NCI-H2081 (cell line): ENCODE data around the gene HSP90AB1.

Experiments
- DNase-seq, 2 experiments: peaks; one replicate each; lab custom pipeline; 2025; lab: John Stamatoyannopoulos, UW

The HSP90AB1 gene

DNA sequence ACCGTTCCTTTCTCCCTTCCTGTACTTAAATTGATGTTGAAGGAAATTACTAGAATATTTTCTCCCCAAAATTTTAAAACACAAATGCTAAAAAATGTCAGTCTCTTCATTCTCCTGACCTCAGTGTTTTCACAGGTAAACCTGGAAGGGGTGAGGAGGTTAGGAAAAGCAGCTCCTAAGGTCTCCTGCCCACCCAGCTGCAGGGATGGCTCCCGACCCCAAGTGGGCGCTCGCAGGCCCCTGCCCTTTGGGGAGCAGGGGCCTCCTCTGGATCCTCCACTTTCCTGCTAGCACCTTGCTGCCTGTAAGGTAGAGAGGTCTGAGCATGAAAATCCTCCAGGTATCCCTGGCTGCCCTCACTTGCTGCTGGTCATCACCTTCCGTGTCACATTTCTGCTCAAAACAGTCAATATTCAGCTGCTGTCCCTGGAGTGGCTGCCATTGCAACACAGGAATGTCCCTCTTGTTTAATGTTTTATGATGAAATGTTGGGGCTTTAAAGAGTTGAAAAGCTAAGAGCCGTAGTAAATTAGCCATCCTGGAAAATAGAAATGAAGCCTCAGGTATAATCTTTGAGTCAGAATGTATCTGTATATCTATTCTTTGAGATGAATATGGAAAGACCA is 10.9 kb upstream of the HSP90AB1 start:
- DNase-seq = no peak

DNA sequence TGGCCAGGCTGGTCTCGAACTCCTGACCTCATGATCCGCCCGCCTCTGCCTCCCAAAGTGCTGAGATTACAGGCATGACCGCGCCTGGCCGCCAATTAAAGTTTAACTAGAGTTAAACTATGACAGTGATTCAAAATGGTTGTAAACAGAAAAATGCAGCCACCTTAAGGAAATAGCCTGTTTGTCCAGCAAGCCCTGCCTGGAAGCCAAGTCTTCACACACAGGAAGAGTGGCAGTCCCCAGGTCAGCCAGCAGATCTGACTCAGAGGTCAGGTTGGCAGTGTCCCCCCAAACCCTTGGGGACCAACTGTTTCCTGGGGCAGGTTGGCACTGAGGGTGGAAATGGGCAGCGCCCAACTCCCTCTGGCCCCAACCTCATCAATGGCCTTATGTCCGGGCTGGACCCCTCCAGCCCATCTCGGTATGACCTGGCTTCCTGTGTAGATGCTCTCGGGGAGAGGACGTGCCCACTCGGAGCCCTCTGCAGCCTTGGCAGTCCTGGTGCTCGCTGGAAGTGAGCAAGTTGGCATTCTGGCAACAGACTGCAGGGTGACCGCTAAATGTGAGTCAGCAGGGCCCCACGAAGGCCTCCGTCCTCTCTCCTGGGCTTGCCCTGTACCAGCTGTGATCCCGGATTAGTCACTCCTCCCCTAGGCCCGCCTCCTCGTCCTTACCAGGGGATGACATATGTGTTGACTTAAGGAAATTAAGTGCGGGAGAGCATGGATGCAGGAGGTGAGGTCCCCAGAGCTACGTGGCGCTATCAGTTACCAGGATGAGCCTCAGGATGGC is 9.7 kb upstream of the HSP90AB1 start:
- DNase-seq = peak; percentile 85 to 90

DNA sequence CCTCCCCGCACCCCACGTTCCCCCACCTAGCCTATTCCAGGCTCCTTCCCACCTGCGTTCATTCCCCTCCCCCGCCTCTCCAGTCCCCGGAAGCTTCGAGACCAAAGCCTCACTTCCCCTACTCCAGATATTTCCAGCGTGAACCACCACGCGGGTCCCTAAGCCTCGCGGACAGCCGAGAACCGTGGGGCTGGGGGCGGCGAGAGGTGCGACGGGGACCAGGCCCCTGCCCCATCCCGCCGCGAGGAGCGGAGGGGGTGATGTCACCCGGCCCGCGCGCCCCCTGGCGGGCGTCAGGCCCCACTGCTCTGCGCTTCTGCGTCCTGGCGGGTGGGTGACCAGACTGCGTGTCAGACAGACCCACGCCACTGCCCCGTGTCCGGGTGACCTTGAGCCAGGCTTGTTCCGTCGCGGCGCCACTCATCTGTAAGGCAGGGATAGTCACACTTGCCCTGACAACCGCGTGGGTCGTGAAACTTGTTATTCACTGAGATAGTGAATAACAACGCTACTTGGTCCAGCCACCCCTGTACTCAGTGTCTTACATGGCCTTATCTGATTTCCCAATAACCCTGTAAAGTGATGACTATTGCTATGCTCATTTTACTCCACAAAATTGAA is 9.0 kb upstream of the HSP90AB1 start:
- peak; percentile 44 to 69 for DNase-seq

DNA sequence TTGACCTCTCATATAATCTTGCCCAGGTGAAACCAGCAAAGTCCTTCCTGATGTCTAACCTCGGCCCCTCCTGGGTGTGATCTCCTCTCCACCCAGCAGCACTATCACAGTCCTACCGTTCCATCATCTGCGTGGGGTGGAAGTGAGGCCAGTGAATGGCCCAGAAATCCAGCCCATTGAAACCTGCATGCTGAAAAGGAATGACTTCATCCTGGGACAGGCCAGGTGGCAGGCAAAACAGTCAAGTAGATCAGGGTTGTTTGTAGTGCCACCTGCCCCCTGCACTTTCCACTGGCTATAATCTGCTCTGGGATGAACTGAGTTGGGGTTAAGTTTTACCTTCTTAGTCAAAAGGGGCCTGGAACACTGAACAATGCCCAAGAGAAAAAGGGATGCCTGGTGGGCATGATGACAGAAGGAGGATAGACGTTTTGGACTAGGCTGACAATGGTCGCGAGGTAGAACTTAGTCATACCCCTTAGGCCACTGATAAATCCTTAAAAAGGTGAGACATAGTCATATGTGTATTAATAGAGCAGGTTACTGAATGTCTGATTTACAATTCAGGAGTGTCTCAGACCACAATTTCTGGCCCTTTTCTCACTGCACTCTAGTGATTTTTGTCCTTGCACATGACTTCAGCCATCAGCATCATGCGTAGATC is 8.1 kb upstream of the HSP90AB1 start:
- DNase-seq = no peak

DNA sequence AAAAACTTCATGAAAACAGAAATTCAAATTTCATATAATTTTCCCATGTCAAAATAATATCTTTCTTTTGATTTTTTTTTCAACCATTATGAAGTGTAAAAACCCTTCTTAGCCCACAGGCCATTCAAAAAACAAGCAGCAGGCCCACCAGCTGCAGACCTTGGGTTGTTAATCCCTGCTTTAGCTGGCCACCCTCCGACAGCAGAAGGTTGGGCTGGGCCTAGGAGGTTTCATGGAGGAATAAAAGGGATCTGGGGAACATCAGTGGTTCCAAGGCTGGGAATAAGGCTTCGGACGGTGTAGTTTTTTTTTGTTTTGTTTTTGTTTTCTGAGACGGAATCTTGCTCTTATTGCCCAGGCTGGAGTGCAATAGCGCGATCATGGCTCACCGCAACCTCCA is 3.6 kb upstream of the HSP90AB1 start:
- no peak for DNase-seq

DNA sequence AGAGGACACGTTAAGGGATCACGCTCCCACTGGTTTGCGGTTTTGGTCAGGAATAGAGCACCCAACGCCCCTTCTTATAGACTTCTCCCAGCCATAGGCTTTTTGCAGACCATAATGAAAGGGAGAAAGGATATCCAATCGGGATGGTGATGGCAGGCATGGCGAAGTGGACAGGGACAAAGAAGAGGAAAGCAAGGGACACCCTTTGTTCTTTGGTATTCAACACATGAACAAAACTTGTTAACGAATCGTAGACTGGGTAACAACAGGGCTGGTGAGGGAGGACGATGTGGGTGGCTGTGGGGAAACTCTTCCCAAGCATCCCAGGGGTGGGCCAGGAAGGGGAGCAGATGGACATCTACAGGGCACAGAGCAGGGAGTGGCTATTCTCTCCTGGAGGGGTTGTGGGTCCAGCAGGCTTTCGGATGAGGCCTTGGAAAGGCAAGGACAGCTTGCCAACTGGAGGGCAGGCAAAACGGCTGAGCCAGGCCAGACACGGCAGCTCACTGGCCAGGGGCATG is 1.4 kb upstream of the HSP90AB1 start:
- no peak for DNase-seq

DNA sequence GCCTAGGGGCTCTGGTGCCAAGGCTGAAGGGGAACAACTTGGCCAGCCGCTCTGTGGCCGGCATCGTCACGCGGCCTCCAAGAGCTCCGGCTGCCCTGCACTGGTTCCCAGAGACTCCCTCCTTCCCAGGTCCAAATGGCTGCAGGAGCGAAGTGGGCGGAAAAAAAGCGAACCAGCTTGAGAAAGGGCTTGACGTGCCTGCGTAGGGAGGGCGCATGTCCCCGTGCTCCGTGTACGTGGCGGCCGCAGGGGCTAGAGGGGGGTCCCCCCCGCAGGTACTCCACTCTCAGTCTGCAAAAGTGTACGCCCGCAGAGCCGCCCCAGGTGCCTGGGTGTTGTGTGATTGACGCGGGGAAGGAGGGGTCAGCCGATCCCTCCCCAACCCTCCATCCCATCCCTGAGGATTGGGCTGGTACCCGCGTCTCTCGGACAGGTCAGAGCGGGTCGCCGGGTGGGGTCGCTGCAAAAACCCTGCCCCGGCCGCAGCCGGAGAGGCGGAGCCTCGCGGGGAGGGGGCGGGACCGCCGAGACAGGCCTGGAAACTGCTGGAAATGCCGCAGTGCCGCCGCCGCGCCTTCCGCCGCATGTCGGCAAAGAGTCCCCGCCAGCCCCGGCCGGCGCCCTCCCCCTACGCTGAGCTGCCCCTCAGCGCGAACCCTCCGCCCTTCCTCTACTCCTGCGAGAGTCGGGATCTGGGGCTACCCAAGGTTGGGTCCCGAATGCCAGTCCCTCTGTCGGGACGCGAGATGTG is 814 bp upstream of the HSP90AB1 start:
- DNase-seq = peak; percentile 77 to 88

DNA sequence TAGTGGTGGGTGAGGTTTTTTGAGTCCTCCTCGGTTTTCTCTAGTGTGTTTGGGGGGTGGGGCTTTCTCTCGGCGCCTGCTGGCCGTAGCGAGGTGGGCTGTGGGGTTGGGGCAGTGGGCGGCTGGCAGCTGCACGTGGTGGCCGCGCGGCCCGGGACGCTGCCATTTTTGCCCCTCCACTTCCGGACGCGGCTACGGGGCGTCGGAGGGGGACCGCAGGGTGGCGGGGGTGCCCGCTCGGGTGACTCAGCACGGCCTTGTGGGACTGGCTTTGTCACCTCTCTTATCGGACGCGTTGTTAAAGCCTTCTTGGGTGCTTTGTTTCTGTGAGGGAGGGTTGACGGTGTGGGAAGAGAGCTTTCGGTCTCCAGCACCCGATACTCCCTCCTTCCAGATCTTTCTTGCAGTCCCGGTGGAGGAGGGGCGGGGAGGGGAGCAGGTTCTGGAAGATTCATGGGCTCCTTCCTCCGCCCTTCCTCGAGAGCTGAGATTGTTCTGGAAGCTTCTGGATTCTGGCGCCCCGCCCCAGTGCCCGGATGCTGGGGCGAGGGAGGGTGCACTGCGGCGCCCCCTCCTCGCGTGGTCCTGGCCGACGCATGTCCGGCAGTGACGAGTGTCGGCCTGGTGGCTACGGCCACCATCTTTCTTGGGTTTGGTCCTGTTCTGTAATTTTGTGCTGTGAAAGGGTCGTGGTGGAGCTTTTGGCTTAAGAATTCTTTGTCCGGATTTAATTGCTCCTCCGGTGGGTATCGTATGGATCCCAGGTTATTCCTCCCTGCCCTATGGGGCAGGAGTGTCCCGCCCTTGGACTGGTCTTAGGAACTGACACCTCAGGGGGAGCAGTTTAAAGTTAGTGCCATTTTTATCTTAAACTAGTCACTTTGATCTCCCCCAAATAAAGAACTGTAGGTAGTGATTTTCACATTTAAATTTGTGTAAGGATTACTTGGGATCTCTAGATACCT is 719 bp downstream of the HSP90AB1 start:
- peak; percentile 51 to 55 for DNase-seq

DNA sequence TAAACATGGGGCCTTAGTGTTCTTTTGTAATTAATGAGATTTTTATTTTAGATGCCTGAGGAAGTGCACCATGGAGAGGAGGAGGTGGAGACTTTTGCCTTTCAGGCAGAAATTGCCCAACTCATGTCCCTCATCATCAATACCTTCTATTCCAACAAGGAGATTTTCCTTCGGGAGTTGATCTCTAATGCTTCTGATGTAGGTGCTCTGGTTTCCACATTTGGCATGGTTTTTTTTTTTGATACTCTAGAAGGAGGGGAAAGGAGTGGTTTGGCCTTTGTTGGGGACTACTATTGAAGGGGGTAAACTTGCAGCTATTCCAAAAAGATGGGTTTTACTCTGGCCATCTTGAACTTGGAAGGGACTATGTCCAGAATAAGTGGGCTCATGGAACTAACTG is 1.7 kb downstream of the HSP90AB1 start:
- DNase-seq = no peak

DNA sequence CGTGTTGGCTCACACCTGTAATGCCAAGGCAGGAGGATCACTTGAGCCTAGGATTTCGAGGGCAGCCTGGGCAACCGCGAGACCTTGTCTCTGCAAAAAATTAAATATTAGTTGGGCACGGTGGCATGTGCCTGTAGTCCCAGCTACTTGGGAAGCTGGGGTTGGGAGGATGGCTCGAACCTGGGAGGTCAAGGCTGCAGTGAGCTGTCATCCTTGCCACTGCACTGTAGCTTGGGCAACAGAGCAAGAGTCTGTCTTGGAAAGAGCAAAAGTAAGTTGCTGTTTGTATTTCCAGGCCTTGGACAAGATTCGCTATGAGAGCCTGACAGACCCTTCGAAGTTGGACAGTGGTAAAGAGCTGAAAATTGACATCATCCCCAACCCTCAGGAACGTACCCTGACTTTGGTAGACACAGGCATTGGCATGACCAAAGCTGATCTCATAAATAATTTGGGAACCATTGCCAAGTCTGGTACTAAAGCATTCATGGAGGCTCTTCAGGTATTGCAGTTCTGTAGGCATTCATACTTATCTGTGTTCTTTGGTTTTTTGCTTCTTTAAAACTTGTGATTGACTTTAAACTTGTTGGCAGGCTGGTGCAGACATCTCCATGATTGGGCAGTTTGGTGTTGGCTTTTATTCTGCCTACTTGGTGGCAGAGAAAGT is 2.3 kb downstream of the HSP90AB1 start:
- DNase-seq = no peak

DNA sequence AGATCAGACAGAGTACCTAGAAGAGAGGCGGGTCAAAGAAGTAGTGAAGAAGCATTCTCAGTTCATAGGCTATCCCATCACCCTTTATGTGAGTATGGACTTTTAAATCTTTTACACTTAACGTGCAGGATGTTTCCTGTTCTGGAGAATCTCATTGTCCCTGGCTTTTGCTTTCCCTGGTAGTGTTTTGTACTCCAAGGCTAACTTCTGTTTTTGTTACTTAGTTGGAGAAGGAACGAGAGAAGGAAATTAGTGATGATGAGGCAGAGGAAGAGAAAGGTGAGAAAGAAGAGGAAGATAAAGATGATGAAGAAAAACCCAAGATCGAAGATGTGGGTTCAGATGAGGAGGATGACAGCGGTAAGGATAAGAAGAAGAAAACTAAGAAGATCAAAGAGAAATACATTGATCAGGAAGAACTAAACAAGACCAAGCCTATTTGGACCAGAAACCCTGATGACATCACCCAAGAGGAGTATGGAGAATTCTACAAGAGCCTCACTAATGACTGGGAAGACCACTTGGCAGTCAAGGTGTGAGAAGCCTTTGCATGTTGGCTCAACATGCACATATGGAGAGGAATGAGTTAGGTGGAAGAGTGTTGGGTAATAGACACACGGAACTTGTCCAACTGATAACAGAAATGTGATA is 3.3 kb downstream of the HSP90AB1 start:
- DNase-seq = no peak

DNA sequence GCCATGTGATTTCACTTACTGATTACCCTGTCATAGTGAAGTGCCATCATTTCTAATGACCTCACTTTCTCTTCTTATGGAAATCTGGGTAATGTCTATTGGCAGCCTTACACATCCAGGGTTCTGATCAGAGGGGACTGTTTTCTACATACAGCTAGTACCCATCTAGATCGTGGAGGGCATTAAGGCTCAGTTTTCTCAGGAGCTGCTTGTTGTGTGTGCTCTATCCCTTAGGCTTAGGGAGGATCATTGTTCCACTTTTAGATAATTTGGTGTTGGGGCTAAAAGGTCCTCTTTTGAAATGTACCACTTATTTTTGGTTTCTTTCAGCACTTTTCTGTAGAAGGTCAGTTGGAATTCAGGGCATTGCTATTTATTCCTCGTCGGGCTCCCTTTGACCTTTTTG is 3.8 kb downstream of the HSP90AB1 start:
- no peak for DNase-seq

DNA sequence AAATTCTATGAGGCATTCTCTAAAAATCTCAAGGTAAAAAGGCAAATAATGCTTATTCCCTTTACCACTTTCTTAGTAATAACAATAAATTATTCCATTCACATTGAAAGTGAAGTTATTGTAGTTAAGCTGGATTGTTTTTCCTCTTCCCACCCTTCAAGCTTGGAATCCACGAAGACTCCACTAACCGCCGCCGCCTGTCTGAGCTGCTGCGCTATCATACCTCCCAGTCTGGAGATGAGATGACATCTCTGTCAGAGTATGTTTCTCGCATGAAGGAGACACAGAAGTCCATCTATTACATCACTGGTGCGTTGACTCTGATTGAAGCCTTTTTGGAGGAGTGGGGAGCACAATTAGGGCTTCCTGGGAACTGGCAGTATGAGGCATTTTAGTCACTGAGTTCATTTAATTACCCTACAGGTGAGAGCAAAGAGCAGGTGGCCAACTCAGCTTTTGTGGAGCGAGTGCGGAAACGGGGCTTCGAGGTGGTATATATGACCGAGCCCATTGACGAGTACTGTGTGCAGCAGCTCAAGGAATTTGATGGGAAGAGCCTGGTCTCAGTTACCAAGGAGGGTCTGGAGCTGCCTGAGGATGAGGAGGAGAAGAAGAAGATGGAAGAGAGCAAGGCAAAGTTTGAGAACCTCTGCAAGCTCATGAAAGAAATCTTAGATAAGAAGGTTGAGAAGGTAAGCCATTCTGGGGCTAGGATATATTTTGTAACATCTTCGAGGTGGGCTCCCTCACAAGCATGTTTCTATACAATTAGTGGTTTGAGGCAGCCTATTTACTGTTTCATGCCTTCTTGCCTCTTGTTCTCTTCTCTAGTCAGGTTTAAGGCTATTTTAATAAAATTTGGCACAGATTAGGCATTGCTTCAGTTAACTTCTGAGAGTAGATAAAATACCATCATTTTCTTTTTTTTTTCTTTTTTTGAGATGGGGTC is 4.9 kb downstream of the HSP90AB1 start:
- no peak for DNase-seq

DNA sequence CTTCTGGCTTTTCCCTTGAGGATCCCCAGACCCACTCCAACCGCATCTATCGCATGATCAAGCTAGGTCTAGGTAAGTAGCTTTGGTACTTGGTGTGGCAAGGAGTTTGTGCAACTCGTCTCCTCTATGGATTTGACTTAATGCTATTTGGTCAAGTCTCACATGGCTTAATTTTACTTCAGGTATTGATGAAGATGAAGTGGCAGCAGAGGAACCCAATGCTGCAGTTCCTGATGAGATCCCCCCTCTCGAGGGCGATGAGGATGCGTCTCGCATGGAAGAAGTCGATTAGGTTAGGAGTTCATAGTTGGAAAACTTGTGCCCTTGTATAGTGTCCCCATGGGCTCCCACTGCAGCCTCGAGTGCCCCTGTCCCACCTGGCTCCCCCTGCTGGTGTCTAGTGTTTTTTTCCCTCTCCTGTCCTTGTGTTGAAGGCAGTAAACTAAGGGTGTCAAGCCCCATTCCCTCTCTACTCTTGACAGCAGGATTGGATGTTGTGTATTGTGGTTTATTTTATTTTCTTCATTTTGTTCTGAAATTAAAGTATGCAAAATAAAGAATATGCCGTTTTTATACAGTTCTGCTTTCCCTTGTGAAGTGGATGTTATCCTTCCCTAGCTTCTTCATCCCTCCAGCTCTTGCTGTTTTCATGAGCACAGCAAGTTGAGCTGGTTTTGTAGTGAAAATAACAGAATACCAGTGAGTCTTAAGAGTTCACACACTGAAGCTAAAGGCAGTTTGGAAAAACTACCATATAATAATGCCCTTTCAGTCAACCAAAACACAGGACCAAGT is 6.6 kb downstream of the HSP90AB1 start:
- peak; percentile 23 to 25 for DNase-seq

DNA sequence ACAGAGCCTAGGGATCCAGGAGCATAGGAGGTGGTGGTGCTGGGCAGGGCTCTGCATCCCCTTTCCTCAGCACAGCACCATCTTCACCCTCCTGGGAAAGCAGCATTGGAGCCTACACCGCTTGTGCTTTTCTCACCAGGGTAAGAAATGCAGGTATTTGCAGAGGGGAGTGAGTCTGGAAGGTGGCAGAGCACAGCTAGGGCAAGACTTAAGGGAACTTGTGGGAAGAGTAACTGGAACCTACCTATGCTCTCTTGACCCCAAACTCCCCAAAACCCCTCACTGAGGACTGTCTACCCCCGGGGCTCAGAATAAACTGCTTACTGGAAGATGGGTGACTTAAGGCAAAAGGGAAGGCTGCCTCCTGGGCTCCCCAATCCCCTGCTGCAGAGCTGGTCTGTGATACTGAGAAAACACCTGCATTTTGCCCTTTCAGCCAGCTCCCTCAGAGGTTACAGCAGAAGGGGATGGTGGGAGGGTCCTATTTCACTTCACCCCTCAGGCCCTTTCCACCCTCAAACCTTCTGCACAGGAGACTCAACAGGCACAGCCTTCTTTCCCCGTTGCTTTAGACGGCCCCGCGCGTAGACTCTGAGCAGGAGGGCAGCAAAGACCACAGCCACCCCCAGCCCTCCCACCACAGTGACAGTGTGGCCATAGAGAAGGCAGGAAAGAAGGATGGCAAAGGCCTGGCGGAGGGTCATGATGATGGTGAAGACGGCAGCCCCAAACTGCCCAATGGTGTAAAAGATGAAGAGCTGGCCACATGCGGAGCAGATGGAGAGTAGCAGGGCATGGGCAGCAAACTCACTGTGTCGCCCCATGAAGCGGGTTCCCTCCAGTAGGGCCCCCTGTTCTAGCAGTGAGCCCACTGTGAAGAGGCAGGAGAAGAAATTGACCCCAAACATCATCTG is 7.5 kb downstream of the HSP90AB1 start:
- no peak for DNase-seq

DNA sequence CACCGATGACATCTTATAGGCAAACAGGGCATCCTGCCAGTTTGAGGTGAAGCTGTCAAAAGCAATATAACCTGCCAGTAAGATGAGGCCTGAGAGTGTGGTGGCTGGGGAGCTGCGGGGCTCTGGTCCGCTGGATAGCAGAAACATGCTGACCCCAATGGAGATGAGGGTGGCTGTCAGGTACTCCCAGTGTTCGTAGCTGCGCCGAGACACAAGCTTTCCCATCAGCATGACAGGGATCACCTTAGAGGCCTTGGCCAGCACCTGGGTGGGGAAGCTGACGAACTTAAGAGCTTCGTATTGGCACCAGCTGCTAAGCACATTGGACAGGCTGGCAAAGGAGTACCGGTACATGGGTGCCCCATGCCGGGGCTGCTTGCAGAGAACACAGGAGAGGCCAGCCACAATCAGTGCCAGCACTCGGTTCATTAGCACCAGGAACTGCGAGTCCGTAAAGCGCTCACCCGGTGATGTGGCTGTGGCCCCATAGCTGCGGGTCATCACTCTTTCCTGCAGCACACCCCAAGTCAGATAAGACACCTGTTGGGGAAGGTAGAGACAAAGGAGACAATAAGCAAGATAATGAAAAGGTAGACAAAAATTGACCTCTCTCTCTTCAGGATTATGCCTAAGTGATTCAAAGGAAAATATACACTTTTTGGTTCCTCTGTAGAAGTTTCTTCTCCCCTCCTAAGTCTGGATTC is 8.4 kb downstream of the HSP90AB1 start:
- no peak for DNase-seq
